Naive B cell (primary cell): ENCODE measurements around the gene FGF1. TPM values are rescaled to one million over a fixed set of nuclear protein-coding genes. Genes with fewer than 3 reads are reported as not detected.

Experiments
- ATAC-seq, 2 donors: fragments of 150-1000 bp; cut with Tn5 transposase; 2 replicates each; pipeline ENCODE4 v1.10.0; 2021; ENCODE audit warnings: low read depth in 2 of 2, mild to moderate bottlenecking in 2 of 2, moderate library complexity in 2 of 2
- DNase-seq: peaks from one replicate; pipeline ENCODE4 v3.0.0; 2022
- H3K27ac Mint-ChIP-seq, 6 donors: one replicate each; pipeline ENCODE4 v1.8.0; 2020 to 2022; ENCODE audit warnings: mild to moderate bottlenecking in 6 of 6, mixed read lengths in 6 of 6, moderate library complexity in 5 of 6, inconsistent platforms in 2 of 6
- H3K27me3 Mint-ChIP-seq, 3 donors: one replicate each; pipeline ENCODE4 v1.8.0; 2021 to 2022; ENCODE audit warnings: mixed read lengths in 3 of 3, mild to moderate bottlenecking in 1 of 3
- H3K36me3 Mint-ChIP-seq, 2 donors: one replicate each; pipeline ENCODE4 v1.8.0; 2020 to 2022; ENCODE audit warnings: mixed read lengths in 2 of 2, inconsistent platforms in 1 of 2, mild to moderate bottlenecking in 1 of 2
- H3K4me1 Mint-ChIP-seq, 3 donors: one replicate each; pipeline ENCODE4 v1.8.0; 2020 to 2022; ENCODE audit warnings: mixed read lengths in 3 of 3, inconsistent platforms in 1 of 3, mild to moderate bottlenecking in 1 of 3, moderate library complexity in 1 of 3
- H3K4me3 Mint-ChIP-seq, 8 donors: one replicate each; pipeline ENCODE4 v1.8.0; 2020 to 2022; ENCODE audit warnings: mild to moderate bottlenecking in 8 of 8, mixed read lengths in 8 of 8, moderate library complexity in 8 of 8, inconsistent platforms in 2 of 8
- H3K9me3 Mint-ChIP-seq, 7 donors: one replicate each; pipeline ENCODE4 v1.8.0; 2020 to 2022; ENCODE audit warnings: mixed read lengths in 7 of 7, mild to moderate bottlenecking in 5 of 7, inconsistent platforms in 2 of 7, moderate library complexity in 1 of 7
- polyA plus RNA-seq, 6 donors: library from polyadenylated mRNA; unstranded; fragments of 300-500 nt; fragmentation: Illumina TruSeq; gene quantifications; one replicate each; pipeline ENCODE4 v1.2.3, GENCODE V29; 2021; ENCODE audit warnings: low read depth in 6 of 6

FGF1 gene
- polyA plus RNA-seq = not detected

DNA sequence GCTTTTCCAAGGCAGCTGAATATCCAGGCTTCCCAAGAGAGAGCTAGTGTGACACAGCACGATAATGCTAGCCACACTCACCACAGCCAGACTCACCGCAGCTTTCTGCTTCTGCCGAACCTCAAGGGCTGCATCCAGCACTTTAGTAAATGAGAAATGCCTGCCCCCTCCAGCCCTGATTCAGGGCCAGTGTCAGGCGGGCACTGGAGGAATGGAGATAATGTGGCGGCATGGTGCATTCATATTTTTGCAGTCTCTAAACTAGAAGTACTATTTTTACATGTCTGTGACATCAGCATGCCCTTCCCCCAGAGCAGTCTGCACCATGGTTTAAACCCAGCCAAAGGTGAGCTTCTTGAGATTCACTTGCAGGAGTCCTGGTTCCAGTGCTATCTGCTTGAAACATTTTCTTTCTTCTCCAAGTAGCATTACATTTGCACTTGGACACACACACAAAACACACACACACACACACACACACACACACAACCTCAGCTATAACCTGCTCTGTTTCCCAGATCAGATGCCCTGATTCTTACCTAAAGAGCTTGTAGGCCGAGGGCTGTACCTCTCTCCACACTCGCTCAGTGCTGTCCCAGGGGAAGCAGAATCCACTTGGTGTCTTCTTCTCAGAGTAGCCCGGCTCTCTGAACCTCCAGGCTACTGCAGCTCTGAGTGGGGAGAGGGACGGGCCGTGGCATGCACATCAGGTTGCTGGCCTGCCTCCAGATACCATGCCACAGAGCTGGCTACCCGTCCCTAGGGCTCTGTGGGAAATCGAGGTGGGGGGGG, at the start of gene FGF1:
Gene FGF1, minus strand, starts transcription at position 673 of the 792 bp plus-strand sequence. CDS start 71,963 bp downstream, outside the sequence.
- Mint-ChIP-seq H3K4me3 (no peak within 1 kb of the TSS), H3K9me3 (no peaks in the 10 kb centered on the region), H3K27me3 (peaks cover 10 to 34% (median 32%) of the 10 kb centered on the region in 3 donors), H3K27ac (peak within 1 kb of the TSS in 1 of 6 donors; percentile 33), H3K36me3 (no peaks in the 10 kb centered on the region), H3K4me1 (no peaks in the 10 kb centered on the region)
- ATAC-seq (no peak), DNase-seq (no peak)

DNA sequence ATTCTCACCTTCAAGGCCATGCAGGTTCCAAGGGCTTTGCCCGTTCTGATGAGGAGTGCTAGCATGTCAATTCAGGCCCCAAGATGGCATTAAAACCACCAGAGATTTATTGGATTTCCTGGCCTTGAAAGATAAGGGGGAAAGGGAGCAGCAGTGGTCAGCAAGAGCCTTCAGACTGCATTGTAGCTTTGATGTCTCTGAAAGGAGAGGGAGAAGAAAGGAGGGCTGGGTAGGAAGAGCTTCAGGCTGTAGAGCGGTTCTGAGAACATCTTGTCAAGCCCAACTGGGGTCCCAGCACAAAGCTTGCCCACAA, 41.8 kb upstream of the FGF1 start:
- DNase-seq (no peak), ATAC-seq (no peak)
- H3K27ac Mint-ChIP-seq = no peak overlapping the region
- H3K4me1 Mint-ChIP-seq = no peaks in the 10 kb centered on the region
- H3K27me3 Mint-ChIP-seq = peaks cover 3 to 7% (median 5%) of the 10 kb centered on the region in 3 donors
- no peak overlapping the region for H3K4me3 Mint-ChIP-seq
- no peaks in the 10 kb centered on the region for H3K9me3 Mint-ChIP-seq
- no peaks in the 10 kb centered on the region for H3K36me3 Mint-ChIP-seq

DNA sequence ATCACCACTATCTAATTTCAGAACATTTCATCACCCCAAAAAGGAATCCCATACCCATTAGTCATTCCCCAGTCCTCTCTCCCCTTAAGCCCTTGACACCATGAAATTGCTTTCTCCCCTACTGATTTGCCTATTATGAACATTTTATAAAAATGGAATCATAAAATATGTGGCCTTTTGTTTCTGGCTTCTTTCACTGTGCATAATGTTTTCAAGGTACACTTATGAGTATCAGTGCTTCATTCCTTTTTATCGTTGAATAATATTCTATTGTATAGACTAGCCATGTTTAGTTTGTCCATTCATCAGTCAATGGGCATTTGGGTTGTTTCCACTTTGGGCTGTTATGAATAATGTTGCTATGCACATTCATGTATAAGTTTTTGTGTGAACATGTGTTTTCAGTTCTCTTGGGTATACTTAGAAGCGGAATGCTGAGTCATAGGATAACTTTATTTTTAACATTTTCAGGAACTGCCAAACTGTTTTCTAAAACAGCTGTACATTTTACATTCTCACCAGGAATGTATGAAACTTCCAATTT, 40.4 kb upstream of the FGF1 start:
- Mint-ChIP-seq H3K27me3 (peaks cover 3 to 7% (median 5%) of the 10 kb centered on the region in 3 donors), H3K4me3 (no peak overlapping the region), H3K27ac (no peak overlapping the region), H3K36me3 (no peaks in the 10 kb centered on the region), H3K4me1 (no peaks in the 10 kb centered on the region), H3K9me3 (no peaks in the 10 kb centered on the region)
- no peak for ATAC-seq
- no peak for DNase-seq

DNA sequence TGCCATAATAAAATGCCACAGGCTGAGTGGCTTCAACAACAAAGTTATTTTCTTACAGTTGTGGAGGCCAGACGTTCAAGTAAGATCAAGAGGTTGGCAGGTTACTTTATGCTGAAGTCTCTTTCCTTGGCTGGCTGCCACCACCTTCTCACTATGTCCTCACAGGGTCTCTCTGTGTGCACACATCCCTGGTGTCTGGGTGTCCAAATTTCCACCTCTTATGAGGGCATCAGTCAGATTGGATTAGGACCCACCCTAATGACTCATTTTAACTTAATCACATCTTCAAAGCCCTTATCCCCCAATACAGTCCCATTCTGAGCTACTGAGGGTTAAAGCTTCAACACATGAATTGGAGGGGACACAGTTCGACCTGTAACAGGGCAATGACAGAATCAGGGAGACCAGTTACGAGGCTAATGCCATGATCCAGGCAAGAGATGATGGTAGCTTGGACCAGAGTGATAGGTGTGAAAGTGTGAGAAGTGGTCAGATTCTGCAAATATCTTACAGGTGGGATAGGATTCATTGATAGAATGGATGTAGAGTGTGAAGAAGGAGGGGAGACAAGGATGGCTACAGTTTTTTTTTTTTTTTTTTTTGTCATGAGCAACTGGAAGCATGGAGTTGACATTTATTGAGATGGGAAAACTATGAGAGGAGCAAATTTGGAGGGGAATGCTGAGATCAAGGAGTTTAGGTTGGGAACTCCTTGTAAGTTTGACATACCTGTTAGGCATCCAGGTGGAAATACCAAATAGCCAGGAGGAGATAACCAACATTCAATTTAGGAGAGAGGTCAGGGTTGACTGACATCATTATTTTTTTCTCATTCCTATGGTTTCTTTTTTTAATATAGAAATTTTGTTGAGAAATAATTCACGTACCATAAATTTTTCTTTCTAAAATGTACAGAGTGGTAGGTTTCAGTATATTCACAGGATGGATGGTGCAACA, 39.6 kb upstream of the FGF1 start:
- Mint-ChIP-seq H3K36me3 (no peaks in the 10 kb centered on the region), H3K27me3 (peaks cover 3 to 8% (median 5%) of the 10 kb centered on the region in 3 donors), H3K4me3 (no peak overlapping the region), H3K27ac (no peak overlapping the region), H3K4me1 (no peaks in the 10 kb centered on the region), H3K9me3 (no peaks in the 10 kb centered on the region)
- DNase-seq (no peak), ATAC-seq (no peak)

DNA sequence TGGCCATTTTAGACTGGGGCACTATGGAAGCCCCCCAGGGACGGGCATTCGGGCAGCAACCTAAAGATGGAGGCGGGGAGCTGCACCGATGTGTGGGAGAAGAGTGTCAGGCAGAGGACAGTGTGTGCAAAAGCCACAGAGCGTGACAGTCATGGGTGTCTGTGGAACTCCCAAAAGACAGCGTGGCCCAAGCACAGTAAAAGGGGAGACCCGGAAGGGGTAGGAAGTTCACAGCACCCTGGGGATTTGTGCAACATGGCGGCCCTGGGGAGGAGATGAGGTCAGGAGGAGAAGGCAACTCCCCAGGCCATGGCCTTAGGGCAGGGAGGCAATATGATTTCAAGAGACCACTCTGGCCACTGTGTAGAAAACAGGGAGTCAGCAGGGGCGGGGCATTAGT, 38.9 kb upstream of the FGF1 start:
- H3K27me3 Mint-ChIP-seq = peaks cover 3 to 15% (median 5%) of the 10 kb centered on the region in 3 donors
- no peak overlapping the region for H3K4me3 Mint-ChIP-seq
- H3K36me3 Mint-ChIP-seq = no peaks in the 10 kb centered on the region
- ATAC-seq (no peak), DNase-seq (no peak)
- no peak overlapping the region for H3K27ac Mint-ChIP-seq
- H3K9me3 Mint-ChIP-seq = no peaks in the 10 kb centered on the region
- H3K4me1 Mint-ChIP-seq = no peaks in the 10 kb centered on the region

DNA sequence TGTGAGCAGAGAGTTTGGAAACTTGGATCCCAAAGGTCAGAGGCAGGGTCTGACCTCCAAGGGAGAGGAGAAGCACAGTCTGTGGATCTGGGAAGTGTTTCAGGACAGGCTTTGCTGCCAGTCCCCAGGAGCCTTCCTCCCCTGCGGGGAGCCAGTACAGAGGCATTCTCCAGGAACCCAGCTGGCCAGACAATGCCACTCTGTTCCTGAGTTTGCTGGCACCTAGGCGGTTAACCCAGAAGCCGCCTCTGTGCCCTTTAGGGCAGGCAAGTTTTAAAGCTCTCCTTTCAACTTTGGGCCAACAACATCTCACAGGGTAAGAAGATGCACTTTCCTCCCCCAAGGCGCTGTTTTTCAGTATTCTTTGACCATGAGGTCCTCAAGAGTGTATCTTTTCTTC, 37.0 kb upstream of the FGF1 start:
- ATAC-seq = no peak
- H3K4me1 Mint-ChIP-seq = no peaks in the 10 kb centered on the region
- no peaks in the 10 kb centered on the region for H3K36me3 Mint-ChIP-seq
- no peak overlapping the region for H3K27ac Mint-ChIP-seq
- DNase-seq = no peak
- no peaks in the 10 kb centered on the region for H3K9me3 Mint-ChIP-seq
- H3K4me3 Mint-ChIP-seq = no peak overlapping the region
- H3K27me3 Mint-ChIP-seq = peaks cover 3 to 34% (median 16%) of the 10 kb centered on the region in 3 donors

DNA sequence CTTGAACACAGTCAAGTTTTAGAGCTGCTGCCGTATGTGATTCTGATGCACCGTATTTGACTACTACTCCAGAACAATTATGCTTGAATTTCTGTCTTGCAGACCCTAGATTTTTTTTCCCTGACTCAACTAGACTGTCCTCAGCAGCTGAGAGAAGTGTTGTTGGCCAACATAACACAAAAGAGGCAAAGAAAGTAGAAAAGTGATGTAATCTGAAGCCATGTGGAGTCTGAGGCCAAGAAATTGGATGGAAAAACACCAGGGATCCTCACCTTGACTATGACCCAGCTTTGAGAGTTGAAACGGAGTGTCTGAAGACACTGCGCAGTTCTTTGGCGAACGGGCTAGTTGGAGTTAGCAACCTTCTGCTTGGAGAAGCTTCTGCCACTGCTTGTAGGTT, 36.3 kb upstream of the FGF1 start:
- DNase-seq = no peak
- Mint-ChIP-seq H3K36me3 (no peaks in the 10 kb centered on the region), H3K9me3 (no peaks in the 10 kb centered on the region), H3K27me3 (peaks cover 3 to 38% (median 16%) of the 10 kb centered on the region in 3 donors), H3K4me3 (no peak overlapping the region), H3K4me1 (no peaks in the 10 kb centered on the region), H3K27ac (no peak overlapping the region)
- ATAC-seq = no peak

DNA sequence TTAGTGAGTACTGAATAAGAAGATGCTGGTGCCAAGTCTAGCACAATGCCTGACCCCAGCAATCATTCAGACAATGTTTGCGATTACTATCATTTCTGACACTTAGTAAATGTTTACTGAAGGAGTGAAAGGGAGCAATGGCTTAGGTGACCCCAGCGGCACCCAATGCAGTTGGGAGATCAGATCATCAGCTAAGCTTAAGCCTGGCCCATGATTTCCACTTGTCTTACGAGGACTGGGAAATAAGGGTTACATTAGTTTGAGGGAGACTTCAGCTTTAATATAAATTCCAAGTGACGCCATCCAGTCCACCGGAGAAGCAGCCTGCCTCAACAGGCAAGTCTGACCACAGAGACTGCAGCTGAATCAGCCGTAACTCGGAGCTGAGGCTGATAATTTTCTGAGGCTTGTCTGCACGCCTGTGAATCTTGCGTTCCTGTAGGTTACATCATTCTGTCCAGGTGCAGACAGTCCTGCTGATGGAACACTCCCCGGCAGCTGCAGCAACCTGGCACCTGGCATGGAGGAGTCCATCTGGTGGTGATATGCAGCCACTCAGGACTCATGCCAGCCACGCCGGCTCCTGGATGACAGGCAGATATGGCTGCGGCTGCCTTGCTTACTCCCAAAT, 34.9 kb upstream of the FGF1 start:
- Mint-ChIP-seq H3K27me3 (peaks cover 11 to 38% (median 16%) of the 10 kb centered on the region in 3 donors), H3K9me3 (no peaks in the 10 kb centered on the region), H3K36me3 (no peaks in the 10 kb centered on the region), H3K27ac (no peak overlapping the region), H3K4me1 (no peaks in the 10 kb centered on the region), H3K4me3 (no peak overlapping the region)
- ATAC-seq = no peak
- no peak for DNase-seq

DNA sequence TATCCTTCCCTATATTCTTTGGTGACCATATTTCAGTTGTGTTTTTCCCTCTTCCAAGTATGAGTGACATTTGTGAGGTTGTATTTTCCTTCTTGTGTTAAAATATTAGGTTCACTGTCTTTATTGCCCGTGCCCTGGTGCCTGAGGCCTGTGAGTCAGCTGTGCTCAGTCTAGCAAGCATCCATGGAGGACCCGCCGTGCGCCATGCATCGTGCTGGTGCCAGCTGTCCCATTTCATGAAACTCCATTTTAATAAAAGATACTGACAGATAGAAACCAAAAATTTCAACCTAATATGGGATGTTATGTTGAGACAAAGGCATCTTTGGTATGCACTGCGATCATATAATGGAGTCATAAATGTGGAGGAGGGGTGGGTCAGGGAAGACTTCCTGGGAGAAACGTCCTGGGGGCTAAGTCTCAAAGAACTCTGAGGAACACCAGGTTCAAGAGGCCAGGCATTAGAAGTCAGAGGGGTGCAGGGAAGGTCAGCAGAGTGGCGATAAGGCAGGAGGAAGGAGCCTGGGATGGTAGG, 34.0 kb upstream of the FGF1 start:
- Mint-ChIP-seq H3K4me1 (no peaks in the 10 kb centered on the region), H3K9me3 (no peaks in the 10 kb centered on the region), H3K4me3 (no peak overlapping the region), H3K27ac (no peak overlapping the region), H3K36me3 (no peaks in the 10 kb centered on the region), H3K27me3 (peaks cover 11 to 37% (median 16%) of the 10 kb centered on the region in 3 donors)
- no peak for DNase-seq
- ATAC-seq = no peak

DNA sequence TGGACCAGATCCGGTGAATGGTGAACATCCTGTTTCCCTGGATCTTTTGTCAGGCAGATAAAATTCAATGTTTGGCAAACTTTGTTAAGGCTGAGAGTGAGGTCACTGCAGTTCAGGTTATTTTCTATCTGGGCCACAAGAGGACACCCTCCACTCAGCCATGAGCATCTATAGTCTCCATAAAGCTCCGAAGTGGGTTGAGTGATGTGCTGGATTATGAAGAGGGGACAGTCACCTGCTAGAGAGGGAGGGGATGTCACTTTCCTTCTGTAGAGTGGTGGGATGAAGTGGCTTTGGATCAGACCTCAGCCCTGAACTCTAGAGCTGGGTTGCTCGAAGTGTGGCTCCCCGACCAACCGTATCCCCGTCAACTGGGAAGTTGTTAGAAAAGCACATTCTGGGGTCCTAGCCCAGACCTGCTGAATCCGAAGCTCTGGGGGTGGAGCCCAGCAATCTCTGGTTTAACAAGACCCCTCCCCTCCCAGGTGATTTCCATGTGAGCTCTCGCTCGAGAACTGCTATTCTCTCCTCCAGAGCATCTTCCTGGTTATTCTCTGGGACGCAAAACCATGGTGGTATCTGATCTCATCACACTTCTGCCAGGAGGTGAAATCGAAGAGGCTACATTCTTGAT, 31.8 kb upstream of the FGF1 start:
- no peak overlapping the region for H3K4me3 Mint-ChIP-seq
- peaks cover 11 to 31% (median 11%) of the 10 kb centered on the region in 3 donors for H3K27me3 Mint-ChIP-seq
- no peak for DNase-seq
- no peaks in the 10 kb centered on the region for H3K9me3 Mint-ChIP-seq
- H3K36me3 Mint-ChIP-seq = no peaks in the 10 kb centered on the region
- peak overlapping the region in 1 of 6 donors; percentile 52 for H3K27ac Mint-ChIP-seq
- no peak for ATAC-seq
- peaks cover 0 to 14% (median 5%) of the 10 kb centered on the region in 3 donors for H3K4me1 Mint-ChIP-seq

DNA sequence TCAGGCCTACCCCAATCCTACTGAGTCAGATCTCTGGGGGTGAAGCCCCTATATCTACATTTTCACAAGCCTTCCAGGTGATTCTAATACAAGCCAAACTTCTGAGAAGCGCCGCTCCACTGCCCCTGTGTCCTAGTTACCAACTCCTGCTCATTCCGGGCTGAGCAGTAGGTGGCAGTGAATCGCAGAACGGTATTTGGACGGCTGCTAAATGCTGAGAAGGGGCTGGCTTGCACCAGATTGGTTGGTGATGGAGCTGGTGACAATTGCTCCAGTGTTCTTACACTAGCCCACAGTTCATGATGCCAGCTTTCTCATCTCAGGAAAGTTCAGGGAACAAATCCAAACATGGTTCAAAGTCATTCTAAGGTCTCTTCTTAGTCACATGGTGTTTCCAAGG, 31.1 kb upstream of the FGF1 start:
- peaks cover 0 to 1% (median 0%) of the 10 kb centered on the region in 7 donors for H3K9me3 Mint-ChIP-seq
- H3K4me1 Mint-ChIP-seq = peaks cover 0 to 14% (median 5%) of the 10 kb centered on the region in 3 donors
- peaks cover 11 to 31% (median 15%) of the 10 kb centered on the region in 3 donors for H3K27me3 Mint-ChIP-seq
- ATAC-seq = peak; percentile 35 to 44
- no peak for DNase-seq
- no peaks in the 10 kb centered on the region for H3K36me3 Mint-ChIP-seq
- no peak overlapping the region for H3K27ac Mint-ChIP-seq
- no peak overlapping the region for H3K4me3 Mint-ChIP-seq

DNA sequence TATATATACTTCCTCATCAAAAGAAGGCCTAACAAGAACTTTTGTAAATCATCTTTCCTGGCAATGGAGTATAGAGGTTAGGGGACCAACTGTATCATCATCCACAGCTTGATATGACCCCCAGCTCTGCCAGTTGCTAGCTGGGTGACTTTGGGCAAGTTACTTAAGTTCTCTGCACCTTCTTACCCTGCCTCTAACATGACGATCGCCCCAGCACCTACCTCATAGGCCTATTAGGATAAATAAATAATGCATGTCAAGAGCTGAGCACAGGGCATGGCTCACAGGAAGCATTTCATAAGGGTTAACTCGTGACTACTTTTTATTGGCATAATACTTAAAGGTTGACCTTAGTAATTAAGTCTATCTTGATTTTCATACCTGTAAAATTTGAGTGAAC, 29.4 kb upstream of the FGF1 start:
- Mint-ChIP-seq H3K4me1 (peaks cover 0 to 14% (median 5%) of the 10 kb centered on the region in 3 donors), H3K9me3 (peaks cover 0 to 9% (median 2%) of the 10 kb centered on the region in 7 donors), H3K27ac (no peak overlapping the region), H3K36me3 (no peaks in the 10 kb centered on the region), H3K4me3 (no peak overlapping the region), H3K27me3 (peaks cover 11 to 28% (median 15%) of the 10 kb centered on the region in 3 donors)
- ATAC-seq (no peak), DNase-seq (no peak)
